Gastrocnemius medialis (tissue), 4 donors: Measurements from ENCODE around the gene CXCL5.

Experiments
- POLR2A ChIP-seq, 2 donors: fragments of 450-650 bp; IDR thresholded peaks; one replicate each; pipeline ENCODE4 v1.6.1; 2017; ENCODE audit warnings: antibody characterized with exemption in 2 of 2, mild to moderate bottlenecking in 2 of 2, moderate library complexity in 2 of 2
- TF ChIP-seq, protein P1 (sequence below), 5 experiments: fragments of 450-650 bp in 3 of 5; fragments of 200-600 bp in 2 of 5; sonication (generic) in 2 of 5; IDR thresholded peaks in 4 of 5; conservative IDR thresholded peaks in 1 of 5; 1 replicate in 4 of 5; 2 replicates in 1 of 5; pipeline ENCODE4 v1.5.1; 2016 to 2019; ENCODE audit warnings: antibody characterized with exemption in 5 of 5, mild to moderate bottlenecking in 3 of 5, moderate library complexity in 3 of 5

DNA sequence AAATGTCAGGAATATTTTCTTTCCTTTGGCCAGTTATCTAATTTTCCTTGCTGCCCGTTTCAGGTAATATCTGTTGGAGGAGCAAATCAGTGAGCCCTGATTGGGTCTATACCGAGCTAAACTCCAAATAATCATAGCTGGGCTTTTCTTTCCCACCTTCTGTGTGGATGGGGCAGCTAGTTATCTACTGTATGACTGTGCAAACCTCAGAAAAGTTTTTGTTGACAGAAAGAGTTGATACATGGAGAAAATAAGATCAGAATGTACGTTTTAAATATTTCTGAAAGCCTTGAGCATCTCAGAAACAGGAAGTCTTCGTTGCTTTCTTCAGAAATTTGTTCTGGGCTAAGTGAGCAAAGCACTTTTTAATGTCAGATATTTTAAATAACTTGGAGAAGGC is 6.2 kb upstream of the CXCL5 start:
- TF ChIP-seq POLR2A (IDR thresholded peaks at IDR 0.05): no peak
- TF ChIP-seq, protein P1, sequence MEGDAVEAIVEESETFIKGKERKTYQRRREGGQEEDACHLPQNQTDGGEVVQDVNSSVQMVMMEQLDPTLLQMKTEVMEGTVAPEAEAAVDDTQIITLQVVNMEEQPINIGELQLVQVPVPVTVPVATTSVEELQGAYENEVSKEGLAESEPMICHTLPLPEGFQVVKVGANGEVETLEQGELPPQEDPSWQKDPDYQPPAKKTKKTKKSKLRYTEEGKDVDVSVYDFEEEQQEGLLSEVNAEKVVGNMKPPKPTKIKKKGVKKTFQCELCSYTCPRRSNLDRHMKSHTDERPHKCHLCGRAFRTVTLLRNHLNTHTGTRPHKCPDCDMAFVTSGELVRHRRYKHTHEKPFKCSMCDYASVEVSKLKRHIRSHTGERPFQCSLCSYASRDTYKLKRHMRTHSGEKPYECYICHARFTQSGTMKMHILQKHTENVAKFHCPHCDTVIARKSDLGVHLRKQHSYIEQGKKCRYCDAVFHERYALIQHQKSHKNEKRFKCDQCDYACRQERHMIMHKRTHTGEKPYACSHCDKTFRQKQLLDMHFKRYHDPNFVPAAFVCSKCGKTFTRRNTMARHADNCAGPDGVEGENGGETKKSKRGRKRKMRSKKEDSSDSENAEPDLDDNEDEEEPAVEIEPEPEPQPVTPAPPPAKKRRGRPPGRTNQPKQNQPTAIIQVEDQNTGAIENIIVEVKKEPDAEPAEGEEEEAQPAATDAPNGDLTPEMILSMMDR (IDR thresholded peaks at IDR 0.05 in 4 of 5, conservative IDR thresholded peaks at IDR 0.05 in 1 of 5): no peak
